Measurements from ENCODE around the gene EFHC2.

GRCh38 chrX:44218465-44218864 lies 125.0 kb downstream of the EFHC2 start:
- TF ChIP-seq CTCF (IDR thresholded peaks at IDR 0.05) (no peak), POLR2A (IDR thresholded peaks at IDR 0.05) (no peak)

All from thyroid gland (tissue), 4 donors.